Keratinocyte (primary cell): ENCODE data around the gene CCDC12. TPM values are rescaled to one million over a fixed set of nuclear protein-coding genes. Genes with fewer than 3 reads are reported as not detected.

ENCODE experiments used
- DNase-seq: peaks from one replicate; pipeline ENCODE4 v3.0.0-alpha.2; 2011; ENCODE audit warnings: low read depth, missing footprints, low spot score
- FAIRE-seq: peaks from 2 replicates; lab custom pipeline; 2011; peaks lifted over from hg19 to GRCh38; lab: Jason Lieb, UNC
- H2AFZ ChIP-seq: 2 replicates; pipeline ENCODE4 v1.6.0; 2012; ENCODE audit warnings: low read length, control low read depth, inconsistent platforms; ENCODE audit not compliant: control insufficient read depth
- H3K27ac ChIP-seq: 2 replicates; pipeline ENCODE4 v1.5.1; 2011; ENCODE audit warnings: low read length; ENCODE audit not compliant: control insufficient read depth, insufficient read depth
- H3K27me3 ChIP-seq: 3 replicates; pipeline ENCODE4 v1.6.0; 2011; ENCODE audit warnings: low read length; ENCODE audit not compliant: control insufficient read depth, insufficient read depth; ENCODE audit errors: extremely low read depth
- H3K36me3 ChIP-seq, 2 experiments: 2 replicates in 1 of 2; 3 replicates in 1 of 2; pipeline ENCODE4 v1.5.1; 2011; ENCODE audit warnings: low read length in 2 of 2, mild to moderate bottlenecking in 1 of 2; ENCODE audit not compliant: control insufficient read depth in 2 of 2, insufficient read depth in 2 of 2; ENCODE audit errors: extremely low read depth in 1 of 2
- H3K4me1 ChIP-seq: 3 replicates; pipeline ENCODE4 v1.5.1; 2011; ENCODE audit warnings: low read length; ENCODE audit not compliant: control insufficient read depth, insufficient read depth; ENCODE audit errors: extremely low read depth
- H3K4me2 ChIP-seq: 3 replicates; pipeline ENCODE4 v1.6.0; 2011; ENCODE audit warnings: low read depth, low read length; ENCODE audit not compliant: control insufficient read depth, insufficient read depth; ENCODE audit errors: extremely low read depth
- H3K4me3 ChIP-seq, 3 experiments: fragments of 200-600 bp in 1 of 3; sonication (generic) in 1 of 3; 2 replicates in 2 of 3; 3 replicates in 1 of 3; pipeline ENCODE4 v1.5.1; 2011 to 2016; ENCODE audit warnings: low read length in 3 of 3, mild to moderate bottlenecking in 3 of 3, control low read depth in 2 of 3, inconsistent platforms in 1 of 3, low read depth in 1 of 3, mixed read lengths in 1 of 3, mixed run types in 1 of 3, moderate library complexity in 1 of 3; ENCODE audit not compliant: control insufficient read depth in 2 of 3, insufficient read depth in 2 of 3; ENCODE audit errors: extremely low read depth in 1 of 3
- H3K79me2 ChIP-seq: 2 replicates; pipeline ENCODE4 v1.6.0; 2012; ENCODE audit warnings: low read length; ENCODE audit not compliant: control insufficient read depth, insufficient read depth
- H3K9ac ChIP-seq: 3 replicates; pipeline ENCODE4 v1.6.0; 2011; ENCODE audit warnings: low read length; ENCODE audit not compliant: control insufficient read depth, insufficient read depth; ENCODE audit errors: extremely low read depth
- H3K9me1 ChIP-seq: 3 replicates; pipeline ENCODE4 v1.6.0; 2011; ENCODE audit warnings: low read length; ENCODE audit not compliant: control insufficient read depth, insufficient read depth; ENCODE audit errors: extremely low read depth
- H3K9me3 ChIP-seq: 2 replicates; pipeline ENCODE4 v1.5.1; 2012; ENCODE audit warnings: low read depth, low read length; ENCODE audit not compliant: control insufficient read depth
- H4K20me1 ChIP-seq: 3 replicates; pipeline ENCODE4 v1.6.0; 2011; ENCODE audit warnings: low read length; ENCODE audit not compliant: control insufficient read depth, insufficient read depth; ENCODE audit errors: extremely low read depth
- CTCF ChIP-seq, 3 experiments: IDR thresholded peaks in 1 of 3; conservative IDR thresholded peaks in 1 of 3; optimal IDR thresholded peaks in 1 of 3; 2 replicates in 2 of 3; 3 replicates in 1 of 3; pipeline versions ENCODE3 to v1.5.1; 2011; ENCODE audit warnings: low read length in 3 of 3, mild to moderate bottlenecking in 3 of 3, moderate library complexity in 2 of 3, control low read depth in 1 of 3, inconsistent platforms in 1 of 3; ENCODE audit not compliant: insufficient read depth in 2 of 3; ENCODE audit errors: extremely low read depth in 1 of 3
- EZH2 ChIP-seq: IDR thresholded peaks from one replicate; pipeline ENCODE4 v1.6.1; 2012; ENCODE audit warnings: inconsistent platforms, mild to moderate bottlenecking, low read length, moderate library complexity
- dilution Hi-C: fragments of 300-500 bp; cut with MboI; formaldehyde crosslinking; loops from one replicate; pipeline ENCODE4 v1.7.0; 2020; ENCODE audit warnings: low sequenced_read_pairs; ENCODE audit not compliant: extremely low pct_ligation_motif_present
- polyA plus RNA-seq, 5 experiments: library from polyadenylated mRNA; depleted of rRNA in 3 of 5; stranded (reverse) in 3 of 5; stranded (forward) in 1 of 5; unstranded in 1 of 5; fragments of >200 nt; gene quantifications; 1 replicate in 1 of 5; 2 replicates in 3 of 5; 3 replicates in 1 of 5; pipeline versions ENCODE4 v1.2.1 to v1.2.3, GENCODE V29; 2011 to 2012; ENCODE audit warnings: missing spikeins in 2 of 5, low read depth in 1 of 5, low replicate concordance in 1 of 5

CCDC12 gene
- polyA plus RNA-seq, 1 donor (not counting 4 experiments of a cell fraction or from before 2014, with no cell fraction given): 27.5 TPM

- Histone ChIP-seq H3K27ac (no peak overlapping the region), H3K79me2 (no peaks in the 10 kb centered on the region), H3K27me3 (no peaks in the 10 kb centered on the region), H3K36me3 (no peaks in the 10 kb centered on the region), H3K9ac (no peak overlapping the region), H2AFZ (no peak overlapping the region), H3K4me1 (peaks cover 13% of the 10 kb centered on the region), H3K4me2 (peak overlapping the region; percentile 17), H4K20me1 (no peaks in the 10 kb centered on the region), H3K4me3 (no peak overlapping the region), H3K9me3 (no peaks in the 10 kb centered on the region), H3K9me1 (no peaks in the 10 kb centered on the region)
- TF ChIP-seq EZH2 (no peak), CTCF (optimal IDR thresholded peaks at IDR 0.05 in 1 of 3, IDR thresholded peaks at IDR 0.05 in 1 of 3, conservative IDR thresholded peaks at IDR 0.05 in 1 of 3; ENCODE audit: extremely low read depth in 1 of 3, insufficient read depth in 2 of 3, low read length in 3 of 3) (peak in 2 of 3 experiments; percentile 82 to 85)
- no peak for DNase-seq
- dilution Hi-C loops: no loop called here
- no peak for FAIRE-seq
Measured at GRCh38 chr3:46909535-46910161, 66.9 kb downstream of the CCDC12 start.

GRCh38 chr3:46908986-46909534 lies 67.5 kb downstream of the CCDC12 start:
- TF ChIP-seq EZH2: no peak
- no peak for TF ChIP-seq CTCF (optimal IDR thresholded peaks at IDR 0.05 in 1 of 3, IDR thresholded peaks at IDR 0.05 in 1 of 3, conservative IDR thresholded peaks at IDR 0.05 in 1 of 3; ENCODE audit: extremely low read depth in 1 of 3, insufficient read depth in 2 of 3, low read length in 3 of 3)
- H3K79me2 ChIP-seq: no peaks in the 10 kb centered on the region
- H3K9me1 ChIP-seq: no peaks in the 10 kb centered on the region
- H3K4me1 ChIP-seq: peaks cover 12% of the 10 kb centered on the region
- no peak overlapping the region for H3K9ac ChIP-seq
- H4K20me1 ChIP-seq: no peaks in the 10 kb centered on the region
- H3K4me2 ChIP-seq: peak overlapping the region; percentile 17
- no peaks in the 10 kb centered on the region for H3K9me3 ChIP-seq
- DNase-seq: no peak
- H3K27ac ChIP-seq: no peak overlapping the region
- no peak for FAIRE-seq
- no peaks in the 10 kb centered on the region for H3K27me3 ChIP-seq
- dilution Hi-C loops: no loop called here
- no peaks in the 10 kb centered on the region for H3K36me3 ChIP-seq
- no peak overlapping the region for H2AFZ ChIP-seq
- H3K4me3 ChIP-seq: no peak overlapping the region
